ENCODE data around the gene KCNK16.

KCNK16 gene

DNA sequence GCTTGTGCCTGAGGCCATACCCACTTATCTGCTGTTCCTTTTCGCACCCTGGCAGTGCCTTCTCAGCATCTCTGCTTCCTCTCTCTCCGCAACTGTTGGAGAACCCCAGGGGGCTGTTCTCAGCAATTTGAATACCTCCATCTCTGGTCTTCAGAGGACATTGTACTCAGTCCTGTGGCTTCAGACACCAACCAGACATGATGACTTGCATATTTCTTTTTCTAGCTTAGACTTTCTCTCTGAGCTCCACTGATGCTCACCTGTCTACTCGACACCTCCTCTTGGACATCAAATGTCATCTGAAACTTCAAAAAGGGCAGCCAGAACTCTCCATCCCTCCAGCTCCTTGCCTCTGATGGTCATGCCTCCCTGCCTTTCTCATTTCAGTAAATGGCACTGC lies 18.9 kb upstream of the KCNK16 start:
- DNase-seq, result no peak

DNA sequence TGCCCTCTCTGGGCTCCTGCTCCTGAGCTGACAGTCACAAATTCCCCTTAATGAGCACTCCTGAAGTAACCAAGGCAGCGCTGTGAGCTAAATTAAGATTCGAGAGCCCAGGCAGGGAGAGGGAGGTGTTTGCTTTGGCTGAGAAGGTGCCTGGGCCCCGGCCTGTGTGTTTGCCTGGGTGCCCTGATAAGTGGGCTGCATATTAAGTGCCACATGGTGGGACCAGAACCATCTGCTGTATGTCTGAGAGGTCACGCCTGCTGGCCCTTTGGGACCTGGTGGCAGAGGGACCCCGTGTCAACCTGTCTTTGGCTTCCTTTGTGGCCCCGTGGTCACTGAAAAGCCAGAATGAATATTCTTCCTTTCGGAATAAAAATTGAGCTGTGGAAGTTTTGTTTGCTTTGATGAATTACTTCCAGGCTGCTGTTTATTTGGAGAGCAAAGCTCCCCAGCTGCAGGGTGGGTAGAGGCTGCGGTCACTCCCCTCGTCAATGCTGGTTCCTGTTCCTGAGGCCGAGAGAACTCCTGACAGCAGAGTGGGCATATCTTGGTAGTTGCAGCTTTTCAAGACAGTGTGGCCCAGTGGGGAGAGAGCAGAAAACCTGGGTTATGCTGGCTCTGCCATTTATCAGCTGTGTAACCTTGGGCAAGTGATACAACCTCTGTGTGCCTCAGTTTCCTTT lies 17.5 kb upstream of the KCNK16 start:
- no peak for DNase-seq

DNA sequence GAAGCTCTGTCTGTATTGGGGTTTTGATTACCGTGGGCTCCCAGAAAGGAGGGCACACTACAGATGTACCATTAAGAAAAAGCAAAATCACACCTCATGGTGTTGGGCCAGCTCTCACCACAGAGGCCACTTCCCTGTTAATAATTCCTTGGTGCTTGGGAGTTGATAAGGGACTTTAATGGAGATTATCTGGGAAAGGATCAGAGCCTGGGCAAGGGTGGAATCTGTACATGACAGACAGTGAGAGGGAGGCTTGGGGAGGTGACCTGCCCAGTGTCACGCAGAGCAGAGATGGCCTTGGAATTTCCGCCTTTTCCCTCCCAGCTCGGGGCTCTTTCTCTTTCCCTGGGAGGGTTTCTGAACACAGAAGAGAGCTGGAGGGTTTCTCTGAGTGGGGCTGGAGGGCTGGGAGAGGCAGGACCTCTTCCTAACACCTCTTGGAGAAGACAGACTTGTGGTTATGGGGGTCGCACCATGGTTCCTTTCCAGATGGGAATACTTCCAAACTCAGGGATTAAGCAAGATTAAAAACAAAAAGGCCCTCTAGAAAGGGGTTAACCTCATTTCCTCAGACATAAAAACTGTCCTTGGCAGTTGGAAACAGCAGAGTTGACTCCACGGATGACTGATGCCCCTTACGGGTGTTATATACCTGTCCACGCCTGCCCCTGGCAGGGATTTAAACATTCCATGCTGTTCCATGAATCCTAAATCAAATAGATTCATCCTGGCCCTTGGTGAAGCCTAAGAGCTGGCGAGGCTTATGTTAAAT lies 16.8 kb upstream of the KCNK16 start:
- DNase-seq, result no peak

DNA sequence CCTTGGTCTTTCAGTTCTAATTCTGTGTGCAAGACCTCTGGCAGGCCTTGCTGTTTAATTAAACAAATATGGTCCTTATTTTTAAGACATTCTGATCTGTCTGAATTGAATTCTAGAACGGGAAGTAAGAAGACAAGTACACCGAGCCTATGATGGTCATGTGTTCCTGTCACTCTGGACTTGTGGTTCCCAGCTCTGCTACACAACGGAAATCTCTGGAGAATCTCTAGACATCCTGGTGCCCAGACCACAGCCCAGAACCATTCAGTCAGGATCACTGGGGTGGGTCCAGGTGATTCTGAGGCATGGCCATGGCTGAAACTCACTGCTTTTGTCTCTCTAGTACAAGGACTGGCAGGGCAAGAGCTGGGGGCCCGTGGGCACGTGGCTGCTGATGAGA lies 15.9 kb upstream of the KCNK16 start:
- no peak for DNase-seq

DNA sequence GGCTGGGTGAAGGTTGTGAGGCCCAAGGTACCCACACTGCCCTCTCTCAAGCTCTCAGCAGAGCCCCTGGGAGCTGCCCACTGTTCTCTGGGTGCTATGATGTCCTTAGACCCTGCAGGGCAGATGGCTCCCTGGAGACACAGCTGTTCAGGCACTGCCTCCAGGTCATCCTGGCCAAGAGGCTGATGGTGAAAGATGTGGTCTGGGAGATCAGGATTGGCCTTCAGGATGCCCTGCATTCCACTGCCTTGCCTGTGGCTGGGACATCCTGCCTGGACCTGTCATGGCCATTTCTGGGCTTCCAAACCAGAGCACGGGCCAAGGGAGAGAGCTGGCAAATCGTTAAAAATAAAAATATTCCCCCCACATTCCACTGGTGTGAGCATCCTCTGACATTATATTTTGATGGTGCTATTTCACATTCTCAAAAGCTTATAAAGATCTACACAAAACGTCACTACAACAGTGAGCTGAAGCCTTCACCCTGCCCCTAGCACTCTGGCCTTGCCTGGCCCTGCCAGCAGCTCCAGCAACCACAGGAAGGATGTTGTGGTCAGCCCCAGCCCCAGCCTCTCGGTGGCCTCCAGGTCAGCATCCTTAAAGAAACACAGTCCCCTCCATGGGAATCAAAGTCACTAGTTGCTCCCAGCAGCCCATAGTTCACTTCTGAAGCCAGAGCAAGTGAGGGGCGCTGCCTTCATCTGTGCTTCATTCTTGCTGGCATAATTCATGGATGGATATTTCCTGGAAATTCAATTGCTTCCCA lies 13.5 kb upstream of the KCNK16 start:
- DNase-seq, result no peak

DNA sequence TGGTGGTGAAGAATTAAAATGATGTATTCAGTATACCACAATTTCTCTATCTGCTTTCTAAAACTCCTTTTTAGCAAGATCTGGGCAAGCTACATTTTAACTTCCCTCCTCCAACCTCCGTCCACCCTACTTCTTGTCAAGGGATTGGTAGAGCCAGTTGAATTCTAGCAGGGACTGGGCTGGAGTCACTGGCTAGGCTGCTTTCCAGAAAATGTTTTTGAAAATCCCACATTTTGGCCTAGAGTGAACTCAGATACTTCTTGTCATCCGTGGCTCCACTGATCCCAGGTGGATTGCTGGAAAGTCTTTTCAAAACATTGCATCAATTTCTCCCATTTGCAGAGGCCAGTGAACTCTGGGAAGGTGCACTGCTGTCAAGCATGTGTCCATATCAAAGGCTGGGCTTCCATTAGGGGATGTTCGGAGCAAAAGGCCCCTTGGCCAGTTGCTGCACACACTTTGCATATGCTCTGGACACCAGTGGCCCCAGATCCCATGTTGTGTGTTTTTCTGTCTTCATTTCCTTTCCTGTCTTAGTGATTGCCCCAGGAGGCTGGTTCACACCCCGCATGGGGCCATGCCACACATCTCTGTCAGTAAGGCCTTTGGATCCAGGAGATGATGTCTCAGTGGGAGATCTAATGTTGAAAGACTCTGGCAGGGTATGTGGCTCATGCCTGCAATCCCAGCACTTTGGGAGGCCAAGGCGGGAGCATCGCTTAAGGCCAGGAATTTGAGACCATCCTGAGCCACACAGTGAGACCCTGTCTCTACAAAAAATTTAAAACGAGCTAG lies 11.3 kb upstream of the KCNK16 start:
- no peak for DNase-seq

DNA sequence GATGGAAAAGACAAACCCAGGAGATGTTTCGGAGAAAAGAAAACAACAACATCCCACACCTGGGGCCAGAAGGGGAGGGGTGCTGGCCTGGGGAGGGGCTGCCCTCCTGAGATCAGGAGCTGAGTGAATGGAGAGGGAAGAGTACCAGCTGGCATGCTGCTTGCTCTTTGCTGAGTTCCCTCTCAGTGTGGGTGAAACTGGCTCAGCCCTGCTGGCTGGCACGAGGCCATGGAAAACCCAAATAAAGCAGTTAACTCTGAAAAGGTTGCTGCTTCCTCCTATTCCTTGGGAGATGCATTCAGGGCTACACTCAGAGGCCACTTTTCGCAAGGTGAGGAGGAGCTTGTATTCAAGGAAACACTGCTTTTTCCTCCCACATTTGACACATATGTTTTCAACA lies 8.0 kb upstream of the KCNK16 start:
- no peak for DNase-seq

DNA sequence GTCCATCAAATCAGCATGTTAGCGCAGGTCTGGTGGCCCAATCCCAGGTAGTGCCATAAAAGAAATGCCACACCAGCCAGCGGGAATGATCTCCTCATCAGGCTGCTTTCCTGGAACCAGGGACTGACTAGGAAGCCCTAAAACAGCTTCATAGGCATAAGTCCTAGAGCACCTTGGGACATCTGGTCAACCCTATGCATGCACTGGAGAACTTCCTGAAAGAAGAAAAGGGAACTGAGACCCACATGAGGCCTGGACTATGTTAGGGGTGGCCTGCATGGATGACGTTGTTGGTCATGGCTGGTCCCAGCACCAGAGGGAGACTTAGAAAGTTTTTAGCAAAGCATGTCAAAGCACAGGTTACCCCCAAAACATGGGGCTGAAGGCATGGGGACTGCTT lies 7.6 kb upstream of the KCNK16 start:
- DNase-seq, result no peak

DNA sequence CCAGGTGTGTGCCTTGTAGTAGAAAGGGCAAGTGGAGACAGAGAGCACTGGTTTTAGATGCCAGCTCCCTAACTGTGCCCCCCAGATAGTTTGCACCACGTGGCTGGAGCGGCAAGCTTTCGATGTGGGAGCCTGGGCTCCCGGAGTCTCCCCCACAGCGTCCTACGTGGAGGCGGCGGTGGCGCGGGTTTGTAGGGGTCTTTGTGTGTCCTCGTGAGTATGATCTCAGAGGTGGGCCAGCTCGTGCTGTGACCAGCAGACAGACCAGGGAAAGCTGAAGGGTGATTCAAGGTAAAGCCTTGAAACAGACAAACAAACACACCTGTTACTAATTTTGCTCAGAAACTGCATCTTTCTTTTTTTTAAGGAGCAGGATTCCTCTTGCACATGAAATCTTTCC lies 5.6 kb upstream of the KCNK16 start:
- no peak for DNase-seq

DNA sequence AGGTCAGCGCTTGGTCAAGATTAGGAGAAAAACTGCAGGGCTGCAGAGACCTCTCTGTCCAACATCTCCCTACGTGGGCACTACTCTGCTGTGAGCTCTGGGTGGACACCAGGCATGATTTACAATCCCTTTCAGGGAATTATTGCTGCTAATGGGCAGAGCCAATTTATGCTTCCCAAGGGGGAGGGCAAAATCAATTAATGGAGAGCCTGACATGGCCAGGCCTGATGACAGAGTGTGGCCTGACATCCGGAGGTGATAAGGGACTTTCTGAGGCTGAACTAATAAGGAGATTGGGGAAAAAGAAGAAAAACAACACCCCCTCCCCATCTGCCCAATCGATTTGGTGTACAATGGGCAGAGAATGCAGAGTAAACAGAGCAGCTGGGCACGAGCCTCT lies 5.0 kb upstream of the KCNK16 start:
- no peak for DNase-seq

DNA sequence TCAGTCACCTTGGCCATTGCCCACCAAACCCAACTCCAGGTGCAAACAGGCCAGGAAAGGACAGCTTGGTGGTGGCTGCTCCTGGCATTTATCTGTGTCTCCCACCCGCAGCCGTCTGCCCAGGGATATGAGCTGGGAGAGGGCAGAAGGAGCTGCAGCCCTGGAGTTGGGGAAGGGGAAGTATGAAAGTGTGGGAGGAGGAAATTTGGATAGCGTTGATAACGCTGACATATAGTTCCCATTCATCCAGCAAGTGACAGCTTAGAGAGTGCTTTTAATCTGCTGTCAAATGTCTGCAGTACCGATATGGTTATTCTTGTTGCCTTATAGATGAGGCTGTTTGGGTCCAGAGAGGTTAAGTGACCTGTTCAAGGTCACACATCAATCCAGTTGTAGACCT lies 741 bp downstream of the KCNK16 start:
- DNase-seq, result no peak

DNA sequence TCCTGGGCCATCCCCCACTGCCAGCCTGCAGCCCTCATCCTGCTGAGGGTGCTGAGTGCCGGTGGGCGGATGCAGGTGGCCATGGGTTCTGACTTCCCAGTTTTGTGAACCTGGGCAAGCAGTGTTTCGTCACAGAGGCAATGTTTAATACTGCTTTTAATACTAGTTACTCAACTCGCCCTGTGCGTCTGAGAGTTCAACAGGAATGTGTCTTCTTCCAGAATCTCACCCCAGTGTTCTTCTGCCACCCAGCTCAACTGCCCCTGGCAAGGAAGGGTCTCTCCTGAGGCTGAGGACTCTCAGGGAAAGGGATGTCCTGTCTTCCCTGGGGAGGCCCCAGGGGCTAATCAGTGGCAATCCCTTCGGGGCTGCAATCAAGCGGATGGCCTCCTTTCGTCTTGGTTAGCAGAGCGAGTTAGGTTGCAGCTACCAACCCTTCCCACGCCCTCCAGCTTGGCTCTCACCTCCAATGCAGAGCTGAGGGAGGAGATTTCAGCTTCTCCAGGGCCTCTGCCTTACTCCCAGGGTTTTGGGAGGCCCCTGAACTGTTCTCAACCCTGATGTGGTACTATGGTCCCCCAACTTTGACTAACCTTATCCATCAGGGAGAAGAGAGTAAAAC lies 2.0 kb downstream of the KCNK16 start:
- no peak for DNase-seq

DNA sequence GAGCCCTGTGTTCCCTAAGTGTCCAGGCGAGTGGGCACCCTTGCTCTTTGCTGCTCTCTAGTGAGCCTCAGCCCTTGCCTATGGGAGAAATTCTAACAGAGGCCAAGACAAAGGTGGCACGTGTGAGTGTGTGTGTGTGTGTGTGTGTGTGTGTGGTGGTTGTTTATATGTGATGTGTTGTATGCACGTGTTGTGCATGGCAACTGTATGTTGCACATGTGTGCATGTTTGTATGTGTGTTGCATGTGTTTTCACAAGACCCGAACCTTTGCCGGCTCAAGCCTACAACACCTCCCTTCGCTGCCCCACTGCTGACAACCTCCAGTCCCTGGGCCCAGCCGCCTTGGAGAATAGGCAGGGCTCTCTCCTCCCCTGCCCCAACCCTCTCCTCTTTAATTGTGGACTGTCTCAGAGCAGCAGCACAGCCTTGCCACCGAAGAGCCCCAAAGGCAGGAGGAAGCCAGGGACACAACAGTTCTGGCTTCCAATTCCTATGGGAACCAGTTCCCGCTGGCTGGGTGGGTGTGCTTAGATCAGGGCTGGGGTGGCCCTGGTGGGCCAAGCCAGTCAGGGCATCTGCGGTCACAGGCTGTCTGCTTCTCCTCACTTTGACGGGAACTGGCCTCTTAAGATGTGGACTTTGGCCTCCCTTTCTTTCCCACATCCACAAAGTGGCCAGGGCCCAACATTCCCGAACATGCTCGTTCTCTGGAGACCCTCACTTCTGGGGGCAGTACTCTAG lies 2.7 kb downstream of the KCNK16 start:
- no peak for DNase-seq

DNA sequence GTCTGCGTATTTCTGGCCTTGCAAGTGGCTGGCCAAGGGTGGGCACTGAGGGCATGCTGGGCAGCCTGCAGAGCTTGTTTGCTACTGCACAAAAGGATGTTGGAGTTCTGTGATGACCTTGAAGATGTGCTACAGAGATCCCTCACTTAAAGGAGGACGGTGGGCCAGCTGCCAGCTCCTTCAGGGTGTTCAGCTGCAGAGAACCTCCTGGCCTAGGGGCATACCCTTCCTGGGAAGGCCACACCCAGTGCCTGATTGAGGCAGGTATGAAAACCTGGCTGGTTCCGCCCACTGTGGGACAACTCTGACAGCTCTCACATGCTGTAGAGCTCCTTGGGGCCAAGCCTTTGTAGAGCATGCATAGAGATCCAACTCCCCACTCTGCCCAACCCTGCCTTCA lies 5.2 kb downstream of the KCNK16 start:
- DNase-seq, result no peak

DNA sequence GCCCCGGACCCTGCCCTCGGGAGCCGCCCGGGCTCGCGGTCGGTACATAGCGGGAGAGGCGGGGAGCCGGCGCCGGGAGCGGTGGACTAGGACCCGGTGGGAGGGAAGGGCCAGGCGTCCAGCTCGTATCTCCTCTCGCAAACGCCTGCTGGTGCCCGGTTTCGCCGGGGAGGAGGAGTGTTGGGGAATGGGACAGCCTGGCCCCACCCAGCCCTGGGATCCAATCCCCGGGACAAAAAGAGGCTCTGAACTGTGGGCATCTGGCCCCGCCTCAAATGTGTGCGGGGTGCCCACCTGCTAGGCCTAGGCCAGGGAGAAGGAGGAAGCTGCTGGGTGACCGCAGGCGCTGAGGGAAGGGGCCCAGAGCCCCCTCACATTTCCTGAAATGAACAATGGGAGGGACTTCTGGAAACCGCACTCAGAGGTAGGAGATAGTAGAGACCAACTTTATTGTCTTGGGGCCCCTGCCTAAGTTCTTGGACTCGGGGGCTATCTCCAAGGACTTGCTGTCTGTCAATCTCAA lies 8.2 kb downstream of the KCNK16 start, which contains the start of gene KCNK17:
Gene KCNK17 (minus strand): TSS at position 147 of the 523 bp plus-strand sequence. CDS start 99 bp downstream, at position 48.
- no peak for DNase-seq

DNA sequence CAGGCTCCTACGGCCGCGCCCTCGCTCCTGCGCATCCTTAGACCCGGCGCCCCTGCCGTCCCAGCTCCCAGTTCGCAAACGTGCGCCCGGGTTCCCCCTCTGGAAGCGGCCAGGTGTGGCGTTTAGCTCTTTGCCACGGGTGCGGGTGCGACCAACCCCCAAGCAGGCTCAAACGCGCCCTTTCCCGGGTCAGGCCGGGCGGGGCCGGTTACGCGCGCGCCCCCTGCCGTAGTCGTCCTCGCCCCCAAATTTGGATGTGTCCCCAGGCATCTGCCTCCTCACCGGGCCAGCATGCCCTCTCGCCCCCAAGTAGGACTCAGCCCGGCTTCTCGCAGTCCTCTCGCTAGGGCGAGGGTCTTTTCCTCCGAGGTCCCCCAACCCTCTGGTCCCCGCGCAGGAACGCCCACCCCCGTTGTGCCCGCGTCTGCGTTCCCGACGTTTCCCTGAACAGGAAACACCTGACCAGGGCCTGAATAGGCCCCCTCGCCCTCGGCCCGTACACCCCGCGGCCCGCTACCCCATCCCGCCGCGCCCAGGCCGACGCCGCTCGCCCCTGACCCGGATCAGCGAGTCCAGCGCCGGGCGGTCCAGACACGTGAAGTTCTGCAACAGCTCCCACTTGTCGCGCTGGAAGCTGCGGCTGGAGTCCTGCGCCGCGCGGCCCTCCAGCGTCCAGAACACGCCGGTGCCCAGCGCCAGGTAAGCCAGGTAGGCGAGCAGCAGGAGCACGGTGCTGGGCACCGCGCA lies 8.8 kb downstream of the KCNK16 start:
- DNase-seq, result no peak

DNA sequence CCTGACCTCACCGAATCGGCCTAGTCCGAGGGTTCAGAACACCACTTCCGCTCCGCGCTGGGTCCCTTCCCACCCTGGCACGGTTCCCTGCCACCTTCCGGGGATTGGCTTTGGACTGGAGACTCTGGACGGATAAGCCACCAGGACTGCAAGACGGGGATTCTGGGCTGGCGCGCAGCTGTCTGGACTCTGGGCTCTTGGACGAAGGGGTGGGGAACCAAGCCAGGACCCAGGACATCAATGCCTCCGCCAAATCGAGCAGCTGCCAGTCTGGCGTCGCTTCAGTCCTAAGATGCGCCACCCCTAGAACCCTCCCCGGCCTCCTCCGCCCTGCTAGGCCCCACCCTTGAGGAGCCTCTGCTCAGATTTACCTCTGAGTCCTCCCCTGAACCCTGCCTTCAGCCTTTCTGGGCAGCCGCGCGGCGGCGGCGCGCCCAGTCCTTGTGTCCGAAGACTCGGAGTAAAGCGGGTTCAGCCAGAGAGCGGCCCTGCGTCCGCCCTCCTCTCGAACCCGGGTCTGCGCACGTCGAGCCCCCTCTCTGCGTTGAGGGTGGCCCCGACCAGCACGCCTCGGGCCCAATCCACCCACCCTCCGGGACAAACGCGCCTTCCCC lies 9.5 kb downstream of the KCNK16 start:
- DNase-seq, result no peak

DNA sequence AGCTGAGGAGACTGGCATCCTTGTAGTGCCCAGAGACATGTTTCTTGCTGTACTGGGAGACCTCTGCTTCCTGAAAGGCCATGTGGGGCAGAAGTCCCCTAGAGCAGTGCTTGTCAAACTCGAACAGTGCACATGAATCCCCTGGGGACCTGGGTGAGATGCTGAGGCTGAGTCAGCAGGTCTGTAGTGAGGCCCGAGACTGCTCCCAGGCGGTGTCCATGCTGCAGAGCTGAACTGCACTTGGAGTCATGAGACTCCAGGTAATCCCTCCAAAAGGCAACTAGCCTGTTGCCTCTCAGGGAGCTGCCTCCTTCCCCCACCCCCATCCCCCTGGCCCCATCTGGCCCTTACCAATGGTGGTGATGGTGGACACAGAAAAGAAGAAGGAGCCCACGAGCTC lies 12.0 kb downstream of the KCNK16 start:
- no peak for DNase-seq

DNA sequence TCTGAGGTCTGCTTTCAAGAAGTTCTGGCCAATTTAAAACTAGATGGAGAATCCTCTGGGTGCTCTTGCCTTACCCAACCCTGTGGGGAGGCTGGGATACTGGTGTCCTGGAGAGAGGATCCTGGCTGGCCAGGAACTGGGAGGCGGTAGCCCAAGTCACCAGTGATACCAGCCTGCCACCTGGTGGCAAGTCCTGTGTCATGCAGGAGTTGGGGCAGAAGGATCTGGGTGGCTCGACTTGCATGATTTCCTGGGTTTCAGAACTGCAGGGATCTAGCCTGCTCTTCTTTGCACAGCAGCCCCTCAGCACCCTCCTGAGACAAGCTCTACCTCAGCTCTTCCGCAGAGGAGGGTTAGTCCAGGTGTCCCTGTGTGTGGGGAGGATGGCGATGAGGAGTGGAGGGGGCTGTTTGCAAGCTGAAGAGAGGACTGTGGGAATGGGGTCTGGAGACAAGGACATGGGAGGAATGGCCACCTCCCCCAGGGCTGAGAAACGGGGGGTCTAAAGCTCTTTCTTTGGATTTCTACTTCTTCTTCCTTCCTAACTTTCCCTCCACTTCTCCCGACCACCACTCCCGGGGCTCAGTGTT lies 12.5 kb downstream of the KCNK16 start:
- DNase-seq, result peak; percentile 58

DNA sequence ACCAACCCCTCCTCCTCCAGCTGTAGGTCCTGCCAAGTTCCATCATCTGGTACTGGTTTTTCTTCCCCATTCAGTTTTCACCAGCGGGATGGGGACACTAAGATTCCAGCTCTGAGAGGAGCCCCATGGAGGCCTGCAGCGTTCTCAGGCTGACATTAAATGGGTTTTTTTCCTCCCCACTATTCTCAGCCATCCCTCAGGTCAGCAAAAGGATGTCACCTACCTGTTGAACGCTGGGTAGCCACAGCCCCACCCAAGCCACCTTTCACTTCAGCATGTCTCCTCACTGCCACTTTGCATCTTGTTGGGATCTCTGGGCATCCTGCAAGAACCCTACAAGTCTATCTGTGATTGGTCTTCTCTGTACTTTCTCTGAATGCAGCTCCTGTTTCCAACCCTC lies 15.0 kb downstream of the KCNK16 start:
- no peak for DNase-seq

Measured in CD4-positive, alpha-beta T cell treated with Interleukin-17A for 4 hours (primary cell).